Calu3 (cell line): ENCODE measurements around the gene IRX1. TPM values are rescaled to one million over a fixed set of nuclear protein-coding genes. Genes with fewer than 3 reads are reported as not detected.

Source experiments
- BruUV-seq: library from RNA; stranded (reverse); fragments of 400-500 nt; replicated peaks from 2 replicates; lab custom pipeline; 2021; lab: Mats Ljungman, UMichigan
- CTCF ChIA-PET: fragments of 300-600 bp; sonication (Branson Sonifier 250); formaldehyde crosslinking; loops from one replicate; lab custom pipeline; 2022; ENCODE audit warnings: antibody characterized with exemption; lab: Charles Lee
- DNase-seq: peaks from one replicate; pipeline ENCODE4 v3.0.0; 2022
- H3K27ac Mint-ChIP-seq: one replicate; pipeline ENCODE4 v1.8.0; 2022; ENCODE audit warnings: mixed read lengths; ENCODE audit not compliant: unreplicated experiment
- H3K27me3 Mint-ChIP-seq: one replicate; pipeline ENCODE4 v1.8.0; 2022; ENCODE audit warnings: mixed read lengths; ENCODE audit not compliant: unreplicated experiment
- H3K36me3 Mint-ChIP-seq: one replicate; pipeline ENCODE4 v1.8.0; 2022; ENCODE audit warnings: mild to moderate bottlenecking, moderate library complexity, mixed read lengths; ENCODE audit not compliant: insufficient read depth, unreplicated experiment
- H3K4me1 Mint-ChIP-seq: one replicate; pipeline ENCODE4 v1.8.0; 2022; ENCODE audit warnings: mild to moderate bottlenecking, low read depth, mixed read lengths; ENCODE audit not compliant: unreplicated experiment
- H3K4me3 Mint-ChIP-seq: one replicate; pipeline ENCODE4 v1.8.0; 2022; ENCODE audit warnings: mild to moderate bottlenecking, low read depth, moderate library complexity, mixed read lengths; ENCODE audit not compliant: unreplicated experiment
- H3K9me3 Mint-ChIP-seq: one replicate; pipeline ENCODE4 v1.8.0; 2022; ENCODE audit warnings: low read depth, mixed read lengths; ENCODE audit not compliant: unreplicated experiment
- intact Hi-C: fragments of 100-400 bp; cut with micrococcal nuclease; formaldehyde crosslinking; loops from one replicate; pipeline ENCODE4 v1.10.0; 2022; ENCODE audit not compliant: unreplicated experiment
- total RNA-seq: library from RNA; stranded (reverse); gene quantifications from 2 replicates; pipeline ENCODE4 v1.2.3, GENCODE V29; 2022
- TF ChIP-seq, protein P1 (sequence below): fragments of 200-600 bp; IDR thresholded peaks from one replicate; pipeline ENCODE4 v1.8.0; 2022; ENCODE audit warnings: antibody characterized with exemption; ENCODE audit not compliant: unreplicated experiment

Gene IRX1
- total RNA-seq, 1 experiment from 2014 or later: not detected

- CTCF ChIA-PET: no interaction called here
- H3K4me3 Mint-ChIP-seq: no peak overlapping the region
- H3K27ac Mint-ChIP-seq: no peak overlapping the region
- peaks cover 11% of the 10 kb centered on the region for H3K9me3 Mint-ChIP-seq
- no peak for DNase-seq
- H3K36me3 Mint-ChIP-seq: no peaks in the 10 kb centered on the region
- no peaks in the 10 kb centered on the region for H3K4me1 Mint-ChIP-seq
- TF ChIP-seq, protein P1, sequence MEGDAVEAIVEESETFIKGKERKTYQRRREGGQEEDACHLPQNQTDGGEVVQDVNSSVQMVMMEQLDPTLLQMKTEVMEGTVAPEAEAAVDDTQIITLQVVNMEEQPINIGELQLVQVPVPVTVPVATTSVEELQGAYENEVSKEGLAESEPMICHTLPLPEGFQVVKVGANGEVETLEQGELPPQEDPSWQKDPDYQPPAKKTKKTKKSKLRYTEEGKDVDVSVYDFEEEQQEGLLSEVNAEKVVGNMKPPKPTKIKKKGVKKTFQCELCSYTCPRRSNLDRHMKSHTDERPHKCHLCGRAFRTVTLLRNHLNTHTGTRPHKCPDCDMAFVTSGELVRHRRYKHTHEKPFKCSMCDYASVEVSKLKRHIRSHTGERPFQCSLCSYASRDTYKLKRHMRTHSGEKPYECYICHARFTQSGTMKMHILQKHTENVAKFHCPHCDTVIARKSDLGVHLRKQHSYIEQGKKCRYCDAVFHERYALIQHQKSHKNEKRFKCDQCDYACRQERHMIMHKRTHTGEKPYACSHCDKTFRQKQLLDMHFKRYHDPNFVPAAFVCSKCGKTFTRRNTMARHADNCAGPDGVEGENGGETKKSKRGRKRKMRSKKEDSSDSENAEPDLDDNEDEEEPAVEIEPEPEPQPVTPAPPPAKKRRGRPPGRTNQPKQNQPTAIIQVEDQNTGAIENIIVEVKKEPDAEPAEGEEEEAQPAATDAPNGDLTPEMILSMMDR: no peak
- intact Hi-C loops: no loop called here
- H3K27me3 Mint-ChIP-seq: no peaks in the 10 kb centered on the region
- no TSS peak for BruUV-seq
Observed at GRCh38 chr5:3609120-3609681, 13.6 kb downstream of the IRX1 start.

DNA sequence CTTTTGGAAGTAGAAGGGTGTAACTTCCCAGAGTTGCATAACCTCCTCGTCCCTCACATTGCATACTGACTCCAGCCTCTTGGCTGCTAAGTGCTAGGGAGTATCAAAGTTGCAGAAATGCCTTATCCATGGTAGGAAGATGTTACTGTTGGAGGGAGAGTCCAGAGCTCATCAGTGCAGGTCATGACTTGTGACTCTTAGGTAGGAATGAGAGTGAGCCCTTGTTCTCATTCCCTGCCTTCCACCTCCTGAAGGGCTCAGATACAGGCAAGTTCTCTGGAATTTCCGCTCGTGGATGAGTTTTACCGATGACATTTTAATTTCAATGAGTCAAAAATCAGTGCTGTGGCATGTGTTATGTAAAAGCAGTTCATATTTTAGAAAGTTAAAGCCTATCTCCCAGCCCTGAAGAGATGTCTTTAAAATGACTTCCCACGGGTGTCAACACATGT lies 17.0 kb downstream of the IRX1 start:
- H3K4me1 Mint-ChIP-seq: no peaks in the 10 kb centered on the region
- no peak overlapping the region for H3K4me3 Mint-ChIP-seq
- peaks cover 9% of the 10 kb centered on the region for H3K9me3 Mint-ChIP-seq
- BruUV-seq: no TSS peak
- TF ChIP-seq, protein P1: no peak
- DNase-seq: no peak
- intact Hi-C loops: no loop called here
- no peaks in the 10 kb centered on the region for H3K36me3 Mint-ChIP-seq
- H3K27me3 Mint-ChIP-seq: no peaks in the 10 kb centered on the region
- CTCF ChIA-PET: no interaction called here
- H3K27ac Mint-ChIP-seq: no peak overlapping the region

DNA sequence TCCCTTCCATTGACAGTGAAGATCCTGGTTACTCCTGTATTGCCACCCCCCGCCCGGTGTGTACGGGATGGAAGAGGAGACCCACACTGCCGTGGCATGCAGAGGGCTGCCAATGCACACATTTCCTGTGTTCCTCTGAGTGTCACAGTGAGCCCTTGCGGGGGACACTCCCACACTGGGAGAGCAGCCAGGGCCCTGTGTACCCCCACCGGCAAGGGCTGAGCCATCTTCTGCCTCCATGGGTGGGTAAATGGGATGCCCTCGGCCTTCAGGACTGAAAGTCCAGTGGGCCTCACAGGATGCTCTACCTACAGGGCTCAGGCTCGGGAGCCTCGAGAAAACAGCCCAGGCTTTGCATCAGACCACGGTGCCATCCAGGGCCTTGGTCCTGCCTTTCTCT lies 18.1 kb downstream of the IRX1 start:
- intact Hi-C loops: no loop called here
- no TSS peak for BruUV-seq

GRCh38 chr5:3615217-3615616 lies 19.6 kb downstream of the IRX1 start:
- no TSS peak for BruUV-seq
- Mint-ChIP-seq H3K9me3 (peaks cover 13% of the 10 kb centered on the region), H3K4me3 (no peak overlapping the region), H3K27ac (no peak overlapping the region), H3K27me3 (no peaks in the 10 kb centered on the region), H3K36me3 (no peaks in the 10 kb centered on the region), H3K4me1 (no peaks in the 10 kb centered on the region)
- TF ChIP-seq, protein P1: no peak
- CTCF ChIA-PET: no interaction called here
- intact Hi-C loops: no loop called here
- no peak for DNase-seq

More for the DNA sequence above, 18.1 kb downstream of the IRX1 start:
- H3K4me1 Mint-ChIP-seq: no peaks in the 10 kb centered on the region
- H3K27ac Mint-ChIP-seq: no peak overlapping the region
- H3K27me3 Mint-ChIP-seq: no peaks in the 10 kb centered on the region
- no peaks in the 10 kb centered on the region for H3K36me3 Mint-ChIP-seq
- CTCF ChIA-PET: no interaction called here
- H3K9me3 Mint-ChIP-seq: peaks cover 14% of the 10 kb centered on the region
- H3K4me3 Mint-ChIP-seq: no peak overlapping the region
- TF ChIP-seq, protein P1: no peak
- DNase-seq: no peak
